ENCODE results near the gene KPNA1.

- no peak for TF ChIP-seq EZH2phosphoT487 (IDR thresholded peaks at IDR 0.05; ENCODE audit: low read depth)
- no peak for TF ChIP-seq CTCF (IDR thresholded peaks at IDR 0.05; ENCODE audit: low read depth, low read length)
These were observed 124.1 kb downstream of the KPNA1 start for GRCh38 chr3:122390665-122391064.
